Suprapubic skin (tissue), 4 donors: ENCODE measurements around the gene VPS9D1. TPM values are rescaled to one million over a fixed set of nuclear protein-coding genes. Genes with fewer than 3 reads are reported as not detected.
A peak's percentile ranks its signal among the peaks of the same experiment; 100 is the strongest.
"Not testable (repeated sequence)": the region's sequence is repeated elsewhere in the genome, so short reads cannot be mapped to it uniquely, and the experiment has no call there.

Experiments used
- DNase-seq, 2 donors: peaks; one replicate each; pipeline ENCODE4 v3.0.0-alpha.2; 2019; ENCODE audit warnings: low spot score in 2 of 2
- H3K27ac ChIP-seq: fragments of 200-600 bp; sonication (generic); one replicate; pipeline ENCODE4 v1.5.1; 2019
- H3K27me3 ChIP-seq: fragments of 200-600 bp; sonication (generic); one replicate; pipeline ENCODE4 v1.5.1; 2019
- H3K36me3 ChIP-seq: fragments of 200-600 bp; sonication (generic); one replicate; pipeline ENCODE4 v1.5.1; 2019
- H3K4me1 ChIP-seq: fragments of 200-600 bp; sonication (generic); one replicate; pipeline ENCODE4 v1.5.1; 2019
- H3K4me3 ChIP-seq: fragments of 200-600 bp; sonication (generic); one replicate; pipeline ENCODE4 v1.5.1; 2019; ENCODE audit warnings: mild to moderate bottlenecking
- H3K9me3 ChIP-seq: fragments of 200-600 bp; sonication (generic); one replicate; pipeline ENCODE4 v1.5.1; 2019
- CTCF ChIP-seq, 2 donors: fragments of 200-600 bp in 1 of 2; fragments of 450-650 bp in 1 of 2; sonication (generic) in 1 of 2; IDR thresholded peaks; one replicate each; pipeline ENCODE4 v1.5.1; 2016 to 2019; ENCODE audit warnings: antibody characterized with exemption in 2 of 2, mild to moderate bottlenecking in 1 of 2, moderate library complexity in 1 of 2
- EP300 ChIP-seq: sonication (generic); formaldehyde crosslinking; IDR thresholded peaks from one replicate; pipeline ENCODE4 v1.6.1; 2017; ENCODE audit warnings: antibody characterized with exemption
- POLR2A ChIP-seq, 2 donors: fragments of 450-650 bp; IDR thresholded peaks; one replicate each; pipeline ENCODE4 v1.6.1; 2017; ENCODE audit warnings: antibody characterized with exemption in 2 of 2, mild to moderate bottlenecking in 2 of 2, moderate library complexity in 2 of 2
- POLR2AphosphoS5 ChIP-seq, 3 donors: sonication (generic); formaldehyde crosslinking; IDR thresholded peaks; one replicate each; pipeline ENCODE4 v1.6.1; 2017; ENCODE audit warnings: antibody characterized with exemption in 3 of 3
- WGBS: methylation state at CpG from one replicate; pipeline ENCODE4 v1.1.5; 2018; 5-methylcytosine and 5-hydroxymethylcytosine counted together
- total RNA-seq, 4 donors: library from RNA; depleted of rRNA; stranded (reverse); fragments of >200 nt; gene quantifications; one replicate each; pipeline ENCODE4 v1.1.0, GENCODE V29; 2016

Gene VPS9D1
- total RNA-seq, 4 donors from 2014 or later: 9.1 to 13.5 (median 10.2) TPM

- Histone ChIP-seq H3K4me3 (no peak overlapping the region), H3K9me3 (no peaks in the 10 kb centered on the region), H3K36me3 (peaks cover 67% of the 10 kb centered on the region), H3K27me3 (no peaks in the 10 kb centered on the region), H3K4me1 (peaks cover 14% of the 10 kb centered on the region), H3K27ac (no peak overlapping the region)
- DNase-seq: peak in 1 of 2 donors; percentile 54
- 94% methylated on average over 15 of the region's 21 CpGs for WGBS
- TF ChIP-seq POLR2AphosphoS5 (IDR thresholded peaks at IDR 0.05) (no peak), POLR2A (IDR thresholded peaks at IDR 0.05) (no peak), CTCF (IDR thresholded peaks at IDR 0.05) (no peak), EP300 (no peak)
These were observed 29.3 kb downstream of the VPS9D1 start for GRCh38 chr16:89691231-89691985.

- DNase-seq: peak in 1 of 2 donors; percentile 67
- peaks cover 21% of the 10 kb centered on the region for H3K4me1 ChIP-seq
- H3K36me3 ChIP-seq: peaks cover 60% of the 10 kb centered on the region
- no peak overlapping the region for H3K27ac ChIP-seq
- H3K27me3 ChIP-seq: no peaks in the 10 kb centered on the region
- TF ChIP-seq EP300 (no peak), POLR2AphosphoS5 (IDR thresholded peaks at IDR 0.05) (no peak), POLR2A (IDR thresholded peaks at IDR 0.05) (no peak), CTCF (IDR thresholded peaks at IDR 0.05) (no peak)
- WGBS: 89% methylated on average over 15 of the region's 16 CpGs
- no peaks in the 10 kb centered on the region for H3K9me3 ChIP-seq
- no peak overlapping the region for H3K4me3 ChIP-seq
These were observed 30.3 kb downstream of the VPS9D1 start for GRCh38 chr16:89690392-89690901.

GRCh38 chr16:89689621-89690020 lies 31.1 kb downstream of the VPS9D1 start:
- not testable (repeated sequence) for H3K9me3 ChIP-seq, H3K27ac ChIP-seq, H3K27me3 ChIP-seq, H3K4me3 ChIP-seq
- peak in 1 of 2 donors; percentile 28 for DNase-seq
- peaks cover 52% of the 10 kb centered on the region for H3K36me3 ChIP-seq
- 79% methylated on average over 4 of the region's 4 CpGs for WGBS
- H3K4me1 ChIP-seq: peaks cover 21% of the 10 kb centered on the region

- peak in 1 of 2 donors; percentile 58 for DNase-seq
- H3K27me3 ChIP-seq: no peaks in the 10 kb centered on the region
- H3K9me3 ChIP-seq: no peaks in the 10 kb centered on the region
- H3K4me1 ChIP-seq: peaks cover 21% of the 10 kb centered on the region
- H3K27ac ChIP-seq: no peak overlapping the region
- H3K4me3 ChIP-seq: no peak overlapping the region
- TF ChIP-seq EP300 (no peak), POLR2A (IDR thresholded peaks at IDR 0.05) (no peak), POLR2AphosphoS5 (IDR thresholded peaks at IDR 0.05) (no peak)
- 92% methylated on average over 13 of the region's 13 CpGs for WGBS
- peaks cover 47% of the 10 kb centered on the region for H3K36me3 ChIP-seq
These were observed 31.6 kb downstream of the VPS9D1 start for GRCh38 chr16:89689142-89689541.

- no peaks in the 10 kb centered on the region for H3K27me3 ChIP-seq
- WGBS: 90% methylated on average over 5 of the region's 5 CpGs
- no peak for TF ChIP-seq CTCF (IDR thresholded peaks at IDR 0.05)
- TF ChIP-seq POLR2A (IDR thresholded peaks at IDR 0.05): no peak
- TF ChIP-seq POLR2AphosphoS5 (IDR thresholded peaks at IDR 0.05): no peak
- no peak for TF ChIP-seq EP300
- no peaks in the 10 kb centered on the region for H3K9me3 ChIP-seq
- no peak overlapping the region for H3K4me3 ChIP-seq
- H3K4me1 ChIP-seq: peaks cover 21% of the 10 kb centered on the region
- DNase-seq: peak in 1 of 2 donors; percentile 43
- no peak overlapping the region for H3K27ac ChIP-seq
- peaks cover 39% of the 10 kb centered on the region for H3K36me3 ChIP-seq
These were observed 32.3 kb downstream of the VPS9D1 start for GRCh38 chr16:89688395-89688794.

- no peaks in the 10 kb centered on the region for H3K9me3 ChIP-seq
- H3K27ac ChIP-seq: peak overlapping the region; percentile 82
- peak in 1 of 2 donors; percentile 77 for DNase-seq
- TF ChIP-seq POLR2A (IDR thresholded peaks at IDR 0.05) (no peak), CTCF (IDR thresholded peaks at IDR 0.05) (no peak), EP300 (no peak), POLR2AphosphoS5 (IDR thresholded peaks at IDR 0.05) (no peak)
- peak overlapping the region; percentile 71 for H3K4me3 ChIP-seq
- H3K27me3 ChIP-seq: no peaks in the 10 kb centered on the region
- H3K4me1 ChIP-seq: peaks cover 21% of the 10 kb centered on the region
- peaks cover 29% of the 10 kb centered on the region for H3K36me3 ChIP-seq
- WGBS: 16% methylated on average over 23 of the region's 42 CpGs
These were observed 33.4 kb downstream of the VPS9D1 start for GRCh38 chr16:89687092-89687940.
